ENCODE results near the gene MBP.

DNA sequence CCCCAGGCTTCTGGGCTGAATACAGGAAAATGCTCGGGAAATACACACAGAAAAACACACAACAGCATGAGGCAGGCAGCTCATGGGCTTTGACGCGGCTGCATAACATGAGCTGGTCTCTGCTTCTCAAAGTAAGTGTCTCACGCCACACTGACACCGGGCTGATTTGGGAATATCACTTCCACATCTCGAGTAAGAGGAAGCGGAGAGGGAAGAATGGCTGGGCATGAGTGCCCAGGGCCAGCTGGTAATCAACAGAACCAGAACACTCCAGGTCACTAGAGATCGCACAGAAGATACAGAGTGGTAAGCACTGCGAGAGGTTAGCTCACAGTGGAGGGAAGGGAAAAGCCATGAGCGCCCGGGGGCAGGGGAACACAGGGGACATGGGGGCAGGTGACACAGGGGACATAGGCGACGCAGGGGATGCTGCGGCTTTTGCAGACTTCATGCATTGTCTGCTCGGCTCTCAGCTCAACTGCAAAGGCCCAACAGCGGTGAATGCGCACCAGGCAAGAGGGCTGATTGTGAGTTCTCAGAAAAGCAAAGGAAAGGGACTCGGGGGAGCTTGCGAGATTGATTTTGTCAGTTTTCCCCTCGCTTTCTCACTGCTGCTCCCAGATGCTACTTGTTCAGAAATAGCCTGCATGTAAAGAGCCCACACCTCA, 141.4 kb downstream of the MBP start:
- TF ChIP-seq, protein P1, sequence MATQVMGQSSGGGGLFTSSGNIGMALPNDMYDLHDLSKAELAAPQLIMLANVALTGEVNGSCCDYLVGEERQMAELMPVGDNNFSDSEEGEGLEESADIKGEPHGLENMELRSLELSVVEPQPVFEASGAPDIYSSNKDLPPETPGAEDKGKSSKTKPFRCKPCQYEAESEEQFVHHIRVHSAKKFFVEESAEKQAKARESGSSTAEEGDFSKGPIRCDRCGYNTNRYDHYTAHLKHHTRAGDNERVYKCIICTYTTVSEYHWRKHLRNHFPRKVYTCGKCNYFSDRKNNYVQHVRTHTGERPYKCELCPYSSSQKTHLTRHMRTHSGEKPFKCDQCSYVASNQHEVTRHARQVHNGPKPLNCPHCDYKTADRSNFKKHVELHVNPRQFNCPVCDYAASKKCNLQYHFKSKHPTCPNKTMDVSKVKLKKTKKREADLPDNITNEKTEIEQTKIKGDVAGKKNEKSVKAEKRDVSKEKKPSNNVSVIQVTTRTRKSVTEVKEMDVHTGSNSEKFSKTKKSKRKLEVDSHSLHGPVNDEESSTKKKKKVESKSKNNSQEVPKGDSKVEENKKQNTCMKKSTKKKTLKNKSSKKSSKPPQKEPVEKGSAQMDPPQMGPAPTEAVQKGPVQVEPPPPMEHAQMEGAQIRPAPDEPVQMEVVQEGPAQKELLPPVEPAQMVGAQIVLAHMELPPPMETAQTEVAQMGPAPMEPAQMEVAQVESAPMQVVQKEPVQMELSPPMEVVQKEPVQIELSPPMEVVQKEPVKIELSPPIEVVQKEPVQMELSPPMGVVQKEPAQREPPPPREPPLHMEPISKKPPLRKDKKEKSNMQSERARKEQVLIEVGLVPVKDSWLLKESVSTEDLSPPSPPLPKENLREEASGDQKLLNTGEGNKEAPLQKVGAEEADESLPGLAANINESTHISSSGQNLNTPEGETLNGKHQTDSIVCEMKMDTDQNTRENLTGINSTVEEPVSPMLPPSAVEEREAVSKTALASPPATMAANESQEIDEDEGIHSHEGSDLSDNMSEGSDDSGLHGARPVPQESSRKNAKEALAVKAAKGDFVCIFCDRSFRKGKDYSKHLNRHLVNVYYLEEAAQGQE (IDR thresholded peaks at IDR 0.05; ENCODE audit: low read depth) = no peak
- TF ChIP-seq RAD21 (IDR thresholded peaks at IDR 0.05; ENCODE audit: low read depth) (no peak), TAF1 (IDR thresholded peaks at IDR 0.05; ENCODE audit: low read depth) (no peak)
- TF ChIP-seq, protein P2, sequence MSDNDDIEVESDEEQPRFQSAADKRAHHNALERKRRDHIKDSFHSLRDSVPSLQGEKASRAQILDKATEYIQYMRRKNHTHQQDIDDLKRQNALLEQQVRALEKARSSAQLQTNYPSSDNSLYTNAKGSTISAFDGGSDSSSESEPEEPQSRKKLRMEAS (IDR thresholded peaks at IDR 0.05) = no peak
